ENCODE results near the gene PLEKHA6.

The PLEKHA6 gene

GRCh38 chr1:204271970-204272369 lies 87.8 kb downstream of the PLEKHA6 start:
- no peaks in the 10 kb centered on the region for H3K79me1 ChIP-seq (replicated peaks; ENCODE audit: low read length, poor library complexity, severe bottlenecking)

DNA sequence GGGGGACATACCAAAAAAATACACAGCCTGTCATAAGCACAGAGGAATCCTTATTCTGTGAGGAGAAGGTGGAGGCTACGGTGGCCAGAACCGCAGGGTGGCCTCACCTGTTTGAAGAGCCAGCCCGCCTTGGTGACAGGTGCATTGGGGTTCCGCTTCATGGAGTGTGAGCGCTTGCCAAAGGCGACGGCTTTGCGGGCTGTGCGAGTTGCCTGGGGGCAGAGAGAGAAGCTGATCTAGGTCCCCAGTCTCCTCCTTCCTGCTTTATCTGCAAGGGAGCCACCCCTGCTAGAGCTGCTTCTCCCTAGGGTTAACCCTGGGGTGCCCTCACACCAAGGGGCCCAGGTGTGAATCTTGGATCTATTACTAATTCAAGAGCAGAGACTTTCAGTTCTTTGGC lies 91.6 kb downstream of the PLEKHA6 start:
- no peak overlapping the region for H2BK12ac ChIP-seq (ENCODE audit: low read length in 2 of 2)
- 83% methylated on average over 9 of the region's 9 CpGs for WGBS
- no peaks in the 10 kb centered on the region for H3K36me3 ChIP-seq (ENCODE audit: control insufficient read depth in 1 of 2, insufficient read depth in 2 of 2, low read depth in 1 of 2, low read length in 2 of 2)
- no peak overlapping the region for H3K18ac ChIP-seq (ENCODE audit: low read depth in 1 of 2, low read length in 2 of 2)
- no peak overlapping the region for H2BK120ac ChIP-seq (ENCODE audit: low read depth, low read length)
- H3K9ac ChIP-seq (ENCODE audit: low read length): no peak overlapping the region
- no peaks in the 10 kb centered on the region for H3K79me1 ChIP-seq (replicated peaks; ENCODE audit: low read length, poor library complexity, severe bottlenecking)
- no peaks in the 10 kb centered on the region for H3K9me3 ChIP-seq (ENCODE audit: control insufficient read depth, low read length)
- H3K27ac ChIP-seq (ENCODE audit: low read length, poor library complexity, severe bottlenecking): no peak overlapping the region
- DNase-seq: no peak
- H3K23ac ChIP-seq (ENCODE audit: low read length in 2 of 2): no peak overlapping the region
- no peak overlapping the region for H3K4me3 ChIP-seq (ENCODE audit: insufficient read depth in 1 of 2, low read depth in 1 of 2, low read length in 2 of 2)
- H3K4me1 ChIP-seq (ENCODE audit: control insufficient read depth, insufficient read depth, low read depth, low read length): peaks cover 6% of the 10 kb centered on the region
- H2BK15ac ChIP-seq (ENCODE audit: low read depth, poor library complexity, severe bottlenecking): no peak overlapping the region
- no peak overlapping the region for H3K4me2 ChIP-seq (ENCODE audit: low read length, poor library complexity, severe bottlenecking)
- H2AFZ ChIP-seq (ENCODE audit: low read depth, low read length): no peak overlapping the region
- H3K14ac ChIP-seq (ENCODE audit: low read length in 2 of 2): no peak overlapping the region
- H2BK5ac ChIP-seq (ENCODE audit: low read depth, low read length, poor library complexity, severe bottlenecking): no peak overlapping the region
- H3K27me3 ChIP-seq (ENCODE audit: control insufficient read depth in 1 of 2, insufficient read depth in 1 of 2, low read length in 2 of 2): peaks cover 26 to 76% of the 10 kb centered on the region in 2 experiments
- H3K4ac ChIP-seq (ENCODE audit: low read depth in 1 of 2, low read length in 2 of 2): no peak overlapping the region
- no peak overlapping the region for H4K91ac ChIP-seq (ENCODE audit: low read length)
- no peak overlapping the region for H4K8ac ChIP-seq (ENCODE audit: low read length)
- no peak overlapping the region for H2AK5ac ChIP-seq (ENCODE audit: low read length, severe bottlenecking)

More at GRCh38 chr1:204271970-204272369, 87.8 kb downstream of the PLEKHA6 start:
- H3K36me3 ChIP-seq (ENCODE audit: control insufficient read depth in 1 of 2, insufficient read depth in 2 of 2, low read depth in 1 of 2, low read length in 2 of 2): no peaks in the 10 kb centered on the region
- peaks cover 33 to 72% of the 10 kb centered on the region in 2 experiments for H3K27me3 ChIP-seq (ENCODE audit: control insufficient read depth in 1 of 2, insufficient read depth in 1 of 2, low read length in 2 of 2)
- no peak overlapping the region for H3K14ac ChIP-seq (ENCODE audit: low read length in 2 of 2)
- no peak for DNase-seq
- H3K23ac ChIP-seq (ENCODE audit: low read length in 2 of 2): no peak overlapping the region
- H2BK12ac ChIP-seq (ENCODE audit: low read length in 2 of 2): no peak overlapping the region
- H3K4me2 ChIP-seq (ENCODE audit: low read length, poor library complexity, severe bottlenecking): no peak overlapping the region
- 87% methylated on average over 6 of the region's 6 CpGs for WGBS
- no peak overlapping the region for H4K91ac ChIP-seq (ENCODE audit: low read length)
- no peak overlapping the region for H2AFZ ChIP-seq (ENCODE audit: low read depth, low read length)
- H2BK15ac ChIP-seq (ENCODE audit: low read depth, poor library complexity, severe bottlenecking): no peak overlapping the region
- H3K9ac ChIP-seq (ENCODE audit: low read length): no peak overlapping the region
- no peak overlapping the region for H3K4me3 ChIP-seq (ENCODE audit: insufficient read depth in 1 of 2, low read depth in 1 of 2, low read length in 2 of 2)
- no peak overlapping the region for H3K27ac ChIP-seq (ENCODE audit: low read length, poor library complexity, severe bottlenecking)
- no peak overlapping the region for H2AK5ac ChIP-seq (ENCODE audit: low read length, severe bottlenecking)
- H2BK120ac ChIP-seq (ENCODE audit: low read depth, low read length): no peak overlapping the region
- no peak overlapping the region for H2BK5ac ChIP-seq (ENCODE audit: low read depth, low read length, poor library complexity, severe bottlenecking)
- H4K8ac ChIP-seq (ENCODE audit: low read length): no peak overlapping the region
- H3K4me1 ChIP-seq (ENCODE audit: control insufficient read depth, insufficient read depth, low read depth, low read length): peaks cover 2% of the 10 kb centered on the region
- no peak overlapping the region for H3K4ac ChIP-seq (ENCODE audit: low read depth in 1 of 2, low read length in 2 of 2)
- no peak overlapping the region for H3K18ac ChIP-seq (ENCODE audit: low read depth in 1 of 2, low read length in 2 of 2)
- no peaks in the 10 kb centered on the region for H3K9me3 ChIP-seq (ENCODE audit: control insufficient read depth, low read length)

DNA sequence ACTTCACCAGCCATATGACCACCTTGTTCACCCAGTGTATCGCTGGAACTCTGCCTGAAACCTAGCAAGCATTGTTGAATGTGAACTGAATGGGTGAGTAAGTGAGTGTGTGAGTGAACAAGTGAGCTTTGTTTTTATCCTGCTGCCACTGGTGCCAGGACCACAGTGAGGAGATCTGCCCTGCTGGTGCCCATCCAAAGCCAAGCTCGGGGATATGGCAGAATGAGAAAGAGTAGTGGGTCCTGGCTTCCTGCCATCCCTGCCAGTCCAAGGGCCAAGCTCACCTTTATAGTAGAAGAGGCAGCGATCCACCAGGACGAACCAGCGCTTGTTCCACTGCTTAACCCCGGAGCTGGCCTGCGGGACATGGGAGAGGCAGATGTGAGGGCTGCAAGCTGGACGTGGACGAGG lies 92.5 kb downstream of the PLEKHA6 start:
- Histone ChIP-seq H2BK12ac (ENCODE audit: low read length in 2 of 2) (no peak overlapping the region), H2BK5ac (ENCODE audit: low read depth, low read length, poor library complexity, severe bottlenecking) (no peak overlapping the region), H3K4me2 (ENCODE audit: low read length, poor library complexity, severe bottlenecking) (no peak overlapping the region), H2AK5ac (ENCODE audit: low read length, severe bottlenecking) (no peak overlapping the region), H3K9me3 (ENCODE audit: control insufficient read depth, low read length) (no peaks in the 10 kb centered on the region), H3K4me1 (ENCODE audit: control insufficient read depth, insufficient read depth, low read depth, low read length) (peaks cover 6% of the 10 kb centered on the region), H3K9ac (ENCODE audit: low read length) (no peak overlapping the region), H4K8ac (ENCODE audit: low read length) (no peak overlapping the region), H3K4me3 (ENCODE audit: insufficient read depth in 1 of 2, low read depth in 1 of 2, low read length in 2 of 2) (no peak overlapping the region), H3K79me1 (replicated peaks; ENCODE audit: low read length, poor library complexity, severe bottlenecking) (no peaks in the 10 kb centered on the region), H2AFZ (ENCODE audit: low read depth, low read length) (no peak overlapping the region), H4K91ac (ENCODE audit: low read length) (no peak overlapping the region), H3K36me3 (ENCODE audit: control insufficient read depth in 1 of 2, insufficient read depth in 2 of 2, low read depth in 1 of 2, low read length in 2 of 2) (no peaks in the 10 kb centered on the region), H2BK120ac (ENCODE audit: low read depth, low read length) (no peak overlapping the region), H3K18ac (ENCODE audit: low read depth in 1 of 2, low read length in 2 of 2) (no peak overlapping the region), H2BK15ac (ENCODE audit: low read depth, poor library complexity, severe bottlenecking) (no peak overlapping the region), H3K23ac (ENCODE audit: low read length in 2 of 2) (no peak overlapping the region), H3K4ac (ENCODE audit: low read depth in 1 of 2, low read length in 2 of 2) (no peak overlapping the region), H3K14ac (ENCODE audit: low read length in 2 of 2) (no peak overlapping the region), H3K27me3 (ENCODE audit: control insufficient read depth in 1 of 2, insufficient read depth in 1 of 2, low read length in 2 of 2) (peaks cover 32 to 72% of the 10 kb centered on the region in 2 experiments), H3K27ac (ENCODE audit: low read length, poor library complexity, severe bottlenecking) (no peak overlapping the region)
- 82% methylated on average over 9 of the region's 9 CpGs for WGBS
- no peak for DNase-seq

DNA sequence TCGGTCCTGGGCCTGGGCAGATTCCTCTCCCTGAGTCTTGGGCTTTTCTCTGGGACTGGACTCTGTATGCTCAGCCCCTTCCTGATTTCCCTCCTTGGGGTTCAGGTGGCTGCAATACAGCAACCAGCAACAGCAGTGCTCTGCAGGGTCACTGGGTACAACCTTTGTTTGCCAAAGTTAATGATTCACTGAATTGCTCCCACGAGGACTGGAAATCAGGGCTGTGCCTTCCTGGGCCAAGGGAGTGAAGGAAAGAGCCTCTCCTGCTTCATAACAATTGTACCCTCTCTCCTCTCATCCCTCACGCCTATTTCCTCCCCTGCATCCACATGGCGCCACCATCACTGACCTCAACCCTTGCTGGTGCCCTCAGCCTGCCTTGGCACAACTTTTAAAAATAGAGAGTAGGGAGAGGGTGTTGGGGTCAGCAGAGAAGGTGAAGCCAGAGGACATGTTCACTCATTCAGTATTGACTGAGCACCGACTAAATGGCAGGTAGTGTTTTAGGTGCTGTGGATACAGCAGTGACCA lies 93.2 kb downstream of the PLEKHA6 start:
- no peaks in the 10 kb centered on the region for H3K9me3 ChIP-seq (ENCODE audit: control insufficient read depth, low read length)
- H3K27ac ChIP-seq (ENCODE audit: low read length, poor library complexity, severe bottlenecking): no peak overlapping the region
- H2BK15ac ChIP-seq (ENCODE audit: low read depth, poor library complexity, severe bottlenecking): no peak overlapping the region
- H2BK5ac ChIP-seq (ENCODE audit: low read depth, low read length, poor library complexity, severe bottlenecking): no peak overlapping the region
- no peaks in the 10 kb centered on the region for H3K36me3 ChIP-seq (ENCODE audit: control insufficient read depth in 1 of 2, insufficient read depth in 2 of 2, low read depth in 1 of 2, low read length in 2 of 2)
- WGBS: 86% methylated on average over 5 of the region's 5 CpGs
- no peak overlapping the region for H4K8ac ChIP-seq (ENCODE audit: low read length)
- DNase-seq: no peak
- H3K14ac ChIP-seq (ENCODE audit: low read length in 2 of 2): no peak overlapping the region
- H3K4ac ChIP-seq (ENCODE audit: low read depth in 1 of 2, low read length in 2 of 2): no peak overlapping the region
- H2AFZ ChIP-seq (ENCODE audit: low read depth, low read length): no peak overlapping the region
- H3K4me2 ChIP-seq (ENCODE audit: low read length, poor library complexity, severe bottlenecking): no peak overlapping the region
- H4K91ac ChIP-seq (ENCODE audit: low read length): no peak overlapping the region
- H2AK5ac ChIP-seq (ENCODE audit: low read length, severe bottlenecking): no peak overlapping the region
- H3K9ac ChIP-seq (ENCODE audit: low read length): no peak overlapping the region
- peaks cover 6% of the 10 kb centered on the region for H3K4me1 ChIP-seq (ENCODE audit: control insufficient read depth, insufficient read depth, low read depth, low read length)
- H3K18ac ChIP-seq (ENCODE audit: low read depth in 1 of 2, low read length in 2 of 2): no peak overlapping the region
- H3K4me3 ChIP-seq (ENCODE audit: insufficient read depth in 1 of 2, low read depth in 1 of 2, low read length in 2 of 2): no peak overlapping the region
- H2BK12ac ChIP-seq (ENCODE audit: low read length in 2 of 2): no peak overlapping the region
- H3K27me3 ChIP-seq (ENCODE audit: control insufficient read depth in 1 of 2, insufficient read depth in 1 of 2, low read length in 2 of 2): peaks cover 35 to 70% of the 10 kb centered on the region in 2 experiments
- H2BK120ac ChIP-seq (ENCODE audit: low read depth, low read length): no peak overlapping the region
- no peaks in the 10 kb centered on the region for H3K79me1 ChIP-seq (replicated peaks; ENCODE audit: low read length, poor library complexity, severe bottlenecking)
- H3K23ac ChIP-seq (ENCODE audit: low read length in 2 of 2): no peak overlapping the region

All from mesenchymal stem cell (in vitro differentiated cells and primary cell).